Suprapubic skin (tissue), 3 donors: ENCODE data around the gene MYO1F.

Experiments used
- CTCF ChIP-seq, 2 donors: fragments of 200-600 bp in 1 of 2; fragments of 450-650 bp in 1 of 2; sonication (generic) in 1 of 2; IDR thresholded peaks; one replicate each; pipeline ENCODE4 v1.5.1; 2016 to 2019; ENCODE audit warnings: antibody characterized with exemption in 2 of 2, mild to moderate bottlenecking in 1 of 2, moderate library complexity in 1 of 2
- POLR2A ChIP-seq, 2 donors: fragments of 450-650 bp; IDR thresholded peaks; one replicate each; pipeline ENCODE4 v1.6.1; 2017; ENCODE audit warnings: antibody characterized with exemption in 2 of 2, mild to moderate bottlenecking in 2 of 2, moderate library complexity in 2 of 2

GRCh38 chr19:8490873-8491272 lies 86.4 kb downstream of the MYO1F start:
- TF ChIP-seq CTCF (IDR thresholded peaks at IDR 0.05) (no peak), POLR2A (IDR thresholded peaks at IDR 0.05) (no peak)
